Panc1 (cell line): Measurements from ENCODE around the gene DPP4. TPM values are rescaled to one million over a fixed set of nuclear protein-coding genes. Genes with fewer than 3 reads are reported as not detected.

Experiments used
- ATAC-seq: fragments of 200-7000 bp; cut with Tn5 transposase; 2 replicates; pipeline ENCODE4 v1.9.1; 2020; ENCODE audit warnings: mild to moderate bottlenecking, moderate library complexity
- BruUV-seq: library from RNA; stranded (reverse); fragments of 400-500 nt; replicated peaks from 2 replicates; lab custom pipeline; 2021; lab: Mats Ljungman, UMichigan
- CTCF ChIA-PET: fragments of 300-600 bp; sonication (Branson Sonifier 250); formaldehyde crosslinking; loops from one replicate; lab custom pipeline; 2022; ENCODE audit warnings: antibody characterized with exemption; lab: Charles Lee
- POLR2A ChIA-PET: fragments of 300-600 bp; sonication (Branson Sonifier 250); formaldehyde crosslinking; loops from one replicate; lab custom pipeline; 2022; ENCODE audit warnings: antibody characterized with exemption; lab: Charles Lee
- DNase-seq: peaks from one replicate; pipeline ENCODE4 v3.0.0-alpha.2; 2010; ENCODE audit warnings: low read depth, low spot score
- H3K27ac ChIP-seq: 2 replicates; pipeline ENCODE4 v1.5.1; 2011; ENCODE audit warnings: mild to moderate bottlenecking, low read length, inconsistent platforms
- H3K27me3 ChIP-seq: fragments of 200-500 bp; sonication (Bioruptor generic); 2 replicates; pipeline ENCODE4 v1.6.0; 2014; ENCODE audit warnings: low read length, inconsistent platforms; ENCODE audit not compliant: control insufficient read depth, insufficient read depth
- H3K36me3 ChIP-seq: fragments of 200-500 bp; sonication (Bioruptor generic); 2 replicates; pipeline ENCODE4 v1.5.1; 2014; ENCODE audit warnings: inconsistent platforms, mild to moderate bottlenecking, low read length, moderate library complexity; ENCODE audit not compliant: control insufficient read depth, insufficient read depth
- H3K4me1 ChIP-seq: 2 replicates; pipeline ENCODE4 v1.5.1; 2011; ENCODE audit warnings: inconsistent platforms, mild to moderate bottlenecking, low read length, moderate library complexity; ENCODE audit not compliant: control insufficient read depth, insufficient read depth
- H3K4me3 ChIP-seq, 2 experiments: 2 replicates each; pipeline ENCODE4 v1.5.1; 2011 to 2012; ENCODE audit warnings: low read depth in 2 of 2, low read length in 2 of 2, mild to moderate bottlenecking in 2 of 2, inconsistent platforms in 1 of 2, moderate library complexity in 1 of 2
- H3K9me3 ChIP-seq: fragments of 200-500 bp; sonication (Bioruptor generic); 2 replicates; pipeline ENCODE4 v1.5.1; 2014; ENCODE audit warnings: low read depth, mild to moderate bottlenecking, inconsistent platforms, low read length, moderate library complexity; ENCODE audit not compliant: control insufficient read depth, insufficient read depth
- CTCF ChIP-seq: fragments of 450-650 bp; IDR thresholded peaks from 2 replicates; pipeline ENCODE4 v1.5.1; 2017; ENCODE audit warnings: mild to moderate bottlenecking
- POLR2AphosphoS5 ChIP-seq: IDR thresholded peaks from 2 replicates; pipeline ENCODE4 v1.6.1; 2012; ENCODE audit warnings: mild to moderate bottlenecking, low read depth, low read length, moderate library complexity
- SIN3A ChIP-seq: IDR thresholded peaks from 2 replicates; pipeline ENCODE4 v1.6.1; 2012; ENCODE audit warnings: low read depth, mild to moderate bottlenecking, low read length, moderate library complexity, borderline replicate concordance; ENCODE audit not compliant: insufficient read depth
- TCF7L2 ChIP-seq: IDR thresholded peaks from 2 replicates; pipeline ENCODE4 v1.6.1; 2011; ENCODE audit warnings: mild to moderate bottlenecking, low read depth, low read length, inconsistent platforms
- in situ Hi-C: cut with HindIII; loops from 2 replicates; pipeline ENCODE4 v1.10.0; 2016; ENCODE audit warnings: low sequenced_read_pairs, low pct_unique_long_range_greater_than_20kb
- intact Hi-C: fragments of 100-400 bp; cut with micrococcal nuclease; formaldehyde crosslinking; loops from one replicate; pipeline ENCODE4 v1.10.0; 2022; ENCODE audit not compliant: unreplicated experiment
- total RNA-seq: library from RNA; stranded (reverse); gene quantifications from one replicate; pipeline ENCODE4 v1.2.1, GENCODE V29; 2021; ENCODE audit not compliant: unreplicated experiment
- TF ChIP-seq, protein P1 (sequence below), 2 experiments: IDR thresholded peaks; 2 replicates each; pipeline ENCODE4 v1.6.1; 2011 to 2012; ENCODE audit warnings: low read depth in 2 of 2, control low read depth in 1 of 2, low read length in 1 of 2, mild to moderate bottlenecking in 1 of 2, moderate library complexity in 1 of 2; ENCODE audit not compliant: insufficient read depth in 1 of 2

DPP4 gene
- total RNA-seq, 1 experiment from 2014 or later, result 0.23 TPM

- ChIA-PET CTCF (no interaction called here), POLR2A (no interaction called here)
- in situ Hi-C loops (no loop called here), intact Hi-C loops (no loop called here)
- ATAC-seq (no peak), DNase-seq (no peak)
- no TSS peak for BruUV-seq
- TF ChIP-seq TCF7L2 (no peak), POLR2AphosphoS5 (no peak), SIN3A (no peak), CTCF (no peak)
- TF ChIP-seq, protein P1, sequence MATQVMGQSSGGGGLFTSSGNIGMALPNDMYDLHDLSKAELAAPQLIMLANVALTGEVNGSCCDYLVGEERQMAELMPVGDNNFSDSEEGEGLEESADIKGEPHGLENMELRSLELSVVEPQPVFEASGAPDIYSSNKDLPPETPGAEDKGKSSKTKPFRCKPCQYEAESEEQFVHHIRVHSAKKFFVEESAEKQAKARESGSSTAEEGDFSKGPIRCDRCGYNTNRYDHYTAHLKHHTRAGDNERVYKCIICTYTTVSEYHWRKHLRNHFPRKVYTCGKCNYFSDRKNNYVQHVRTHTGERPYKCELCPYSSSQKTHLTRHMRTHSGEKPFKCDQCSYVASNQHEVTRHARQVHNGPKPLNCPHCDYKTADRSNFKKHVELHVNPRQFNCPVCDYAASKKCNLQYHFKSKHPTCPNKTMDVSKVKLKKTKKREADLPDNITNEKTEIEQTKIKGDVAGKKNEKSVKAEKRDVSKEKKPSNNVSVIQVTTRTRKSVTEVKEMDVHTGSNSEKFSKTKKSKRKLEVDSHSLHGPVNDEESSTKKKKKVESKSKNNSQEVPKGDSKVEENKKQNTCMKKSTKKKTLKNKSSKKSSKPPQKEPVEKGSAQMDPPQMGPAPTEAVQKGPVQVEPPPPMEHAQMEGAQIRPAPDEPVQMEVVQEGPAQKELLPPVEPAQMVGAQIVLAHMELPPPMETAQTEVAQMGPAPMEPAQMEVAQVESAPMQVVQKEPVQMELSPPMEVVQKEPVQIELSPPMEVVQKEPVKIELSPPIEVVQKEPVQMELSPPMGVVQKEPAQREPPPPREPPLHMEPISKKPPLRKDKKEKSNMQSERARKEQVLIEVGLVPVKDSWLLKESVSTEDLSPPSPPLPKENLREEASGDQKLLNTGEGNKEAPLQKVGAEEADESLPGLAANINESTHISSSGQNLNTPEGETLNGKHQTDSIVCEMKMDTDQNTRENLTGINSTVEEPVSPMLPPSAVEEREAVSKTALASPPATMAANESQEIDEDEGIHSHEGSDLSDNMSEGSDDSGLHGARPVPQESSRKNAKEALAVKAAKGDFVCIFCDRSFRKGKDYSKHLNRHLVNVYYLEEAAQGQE (IDR thresholded peaks at IDR 0.05; ENCODE audit: insufficient read depth in 1 of 2, low read depth in 2 of 2, low read length in 1 of 2), result no peak
- H3K27ac ChIP-seq, result no peak overlapping the region
- no peaks in the 10 kb centered on the region for H3K36me3 ChIP-seq
- H3K9me3 ChIP-seq, result no peaks in the 10 kb centered on the region
- no peak overlapping the region for H3K4me3 ChIP-seq
- no peaks in the 10 kb centered on the region for H3K4me1 ChIP-seq
- no peaks in the 10 kb centered on the region for H3K27me3 ChIP-seq
These were observed 12.9 kb upstream of the DPP4 start for GRCh38 chr2:162086904-162087303.

- ChIA-PET POLR2A (no interaction called here), CTCF (no interaction called here)
- Histone ChIP-seq H3K27ac (no peak overlapping the region), H3K9me3 (no peaks in the 10 kb centered on the region), H3K27me3 (no peaks in the 10 kb centered on the region), H3K4me3 (no peak overlapping the region), H3K36me3 (no peaks in the 10 kb centered on the region), H3K4me1 (no peaks in the 10 kb centered on the region)
- TF ChIP-seq SIN3A, result no peak
- TF ChIP-seq CTCF, result no peak
- TF ChIP-seq, protein P1 (IDR thresholded peaks at IDR 0.05; ENCODE audit: insufficient read depth in 1 of 2, low read depth in 2 of 2, low read length in 1 of 2), result no peak
- TF ChIP-seq POLR2AphosphoS5, result no peak
- no peak for TF ChIP-seq TCF7L2
- BruUV-seq, result no TSS peak
- intact Hi-C loops, result no loop called here
- in situ Hi-C loops, result no loop called here
- no peak for DNase-seq
- ATAC-seq, result no peak
These were observed 11.3 kb upstream of the DPP4 start for GRCh38 chr2:162085090-162085891.
